GM21381 (cell line): ENCODE results near the gene SLC25A47.
"Not testable (repeated sequence)": the region's sequence is repeated elsewhere in the genome, so short reads cannot be mapped to it uniquely, and the experiment has no call there.

Source experiments
- ATAC-seq: cut with Tn5 transposase; IDR thresholded peaks from one replicate; pipeline ENCODE4 v1.9.1; 2021; ENCODE audit warnings: mild to moderate bottlenecking, moderate library complexity; ENCODE audit not compliant: unreplicated experiment

The SLC25A47 gene

DNA sequence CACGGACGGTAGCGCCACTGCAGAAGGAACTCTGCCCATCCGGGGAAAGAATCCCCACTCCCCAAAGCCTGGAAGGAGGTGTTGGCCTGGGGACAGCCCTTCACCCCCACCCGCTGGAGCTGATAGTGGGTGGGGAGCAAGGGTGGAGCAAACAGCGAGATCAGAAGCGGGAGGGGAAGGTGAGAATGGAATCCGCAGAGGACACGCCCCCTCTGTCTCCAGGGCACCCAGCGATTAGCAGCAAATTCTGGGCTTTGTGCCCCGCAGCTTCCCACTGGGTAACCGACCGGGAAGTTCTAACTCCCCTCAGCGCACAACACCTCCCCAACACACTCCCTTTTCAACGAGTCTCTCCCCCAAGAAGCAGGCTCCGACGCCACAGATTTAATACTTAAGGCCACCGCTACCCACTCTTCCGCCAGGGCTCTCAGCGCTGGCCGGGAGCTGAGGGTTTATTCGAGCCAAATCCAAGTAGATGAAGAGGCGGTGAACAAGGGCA, 18.3 kb upstream of the SLC25A47 start:
- ATAC-seq = no peak

DNA sequence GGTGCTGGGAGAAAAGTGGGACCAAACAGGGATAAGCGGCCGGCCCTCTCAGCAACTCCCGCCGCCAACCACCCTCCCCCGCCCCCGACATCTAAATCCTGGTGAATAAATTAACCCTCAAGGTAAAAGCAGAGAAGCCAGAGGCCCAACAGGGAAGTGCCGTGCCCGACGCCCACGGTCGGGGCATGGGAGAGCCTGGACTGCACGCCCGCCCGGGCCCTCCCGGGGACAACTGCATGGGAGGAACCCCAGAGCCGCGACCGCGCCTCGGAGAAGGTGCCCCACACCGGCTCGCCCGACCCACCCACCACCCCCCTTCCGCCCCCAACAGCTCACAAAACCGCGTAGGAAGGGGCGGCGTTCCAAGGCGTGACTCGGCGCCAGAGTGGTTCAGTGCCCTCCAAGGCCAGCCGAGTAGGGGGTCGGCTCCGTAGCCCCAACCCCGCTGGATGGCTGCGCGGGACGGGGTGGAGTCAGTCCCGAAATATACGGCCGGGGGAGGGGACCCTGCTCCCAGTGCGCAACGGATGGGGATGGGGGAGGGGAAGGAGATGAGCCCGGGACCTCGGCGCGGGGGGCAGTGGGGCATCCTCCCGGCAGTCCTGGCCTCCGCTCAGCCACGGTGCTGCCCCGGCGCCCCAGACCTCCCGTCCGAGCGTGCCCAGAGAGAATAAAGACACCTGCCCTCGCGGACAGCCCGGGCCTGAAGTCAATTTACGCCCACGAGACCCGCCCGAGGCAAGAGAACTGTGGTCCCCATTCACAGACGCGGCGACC, 17.6 kb upstream of the SLC25A47 start:
- no peak for ATAC-seq

DNA sequence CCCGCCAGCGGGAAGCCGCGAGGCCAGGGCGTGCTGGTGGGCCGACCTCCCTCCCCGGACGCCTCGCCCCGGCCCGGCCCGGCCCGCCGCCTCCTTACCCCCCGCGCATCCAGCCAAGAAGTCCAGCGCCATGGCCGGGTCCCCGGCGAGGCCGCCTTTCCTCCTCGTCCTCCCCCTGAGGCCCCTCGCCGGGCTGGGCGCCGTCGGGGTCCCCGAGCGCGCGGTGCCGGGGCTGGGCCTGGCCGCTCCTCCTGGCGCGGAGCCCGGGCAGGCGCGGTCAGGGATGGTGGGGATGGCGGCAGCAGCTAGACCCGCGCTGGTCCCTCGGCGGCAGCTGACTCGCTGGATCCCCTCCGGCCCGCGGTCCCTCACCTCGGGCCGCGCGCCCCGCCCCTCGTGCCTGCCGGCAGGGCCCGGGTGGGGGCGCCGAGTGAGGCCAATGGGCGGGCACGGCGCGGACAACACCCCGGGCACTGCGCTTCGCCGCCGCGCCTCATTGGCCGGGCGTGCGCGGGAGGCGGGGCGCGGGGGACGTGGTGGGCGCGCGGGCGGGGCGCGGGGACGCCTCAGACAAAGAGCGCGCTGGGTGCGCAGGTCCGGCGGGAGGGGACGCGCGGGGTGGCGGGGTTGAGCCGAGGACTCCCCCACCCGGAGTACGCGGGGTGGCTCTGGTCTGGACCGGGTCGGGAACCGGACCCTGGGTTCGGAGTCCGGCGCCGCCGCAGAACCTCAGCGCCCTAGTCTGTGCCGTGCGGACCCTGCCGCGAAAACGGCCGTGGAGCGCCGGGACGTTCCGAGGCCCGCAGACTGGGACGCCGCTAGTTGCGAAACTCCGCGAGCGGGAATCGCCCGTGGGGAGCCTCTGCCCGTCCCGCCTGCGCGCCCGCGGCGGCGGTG, 16.8 kb upstream of the SLC25A47 start, which contains the start of gene SLC25A29:
TSS of gene SLC25A29 (minus strand) at position 344 of the 897 bp plus-strand sequence. CDS start at position 132, 212 bp downstream.
- peak; percentile 87 for ATAC-seq

DNA sequence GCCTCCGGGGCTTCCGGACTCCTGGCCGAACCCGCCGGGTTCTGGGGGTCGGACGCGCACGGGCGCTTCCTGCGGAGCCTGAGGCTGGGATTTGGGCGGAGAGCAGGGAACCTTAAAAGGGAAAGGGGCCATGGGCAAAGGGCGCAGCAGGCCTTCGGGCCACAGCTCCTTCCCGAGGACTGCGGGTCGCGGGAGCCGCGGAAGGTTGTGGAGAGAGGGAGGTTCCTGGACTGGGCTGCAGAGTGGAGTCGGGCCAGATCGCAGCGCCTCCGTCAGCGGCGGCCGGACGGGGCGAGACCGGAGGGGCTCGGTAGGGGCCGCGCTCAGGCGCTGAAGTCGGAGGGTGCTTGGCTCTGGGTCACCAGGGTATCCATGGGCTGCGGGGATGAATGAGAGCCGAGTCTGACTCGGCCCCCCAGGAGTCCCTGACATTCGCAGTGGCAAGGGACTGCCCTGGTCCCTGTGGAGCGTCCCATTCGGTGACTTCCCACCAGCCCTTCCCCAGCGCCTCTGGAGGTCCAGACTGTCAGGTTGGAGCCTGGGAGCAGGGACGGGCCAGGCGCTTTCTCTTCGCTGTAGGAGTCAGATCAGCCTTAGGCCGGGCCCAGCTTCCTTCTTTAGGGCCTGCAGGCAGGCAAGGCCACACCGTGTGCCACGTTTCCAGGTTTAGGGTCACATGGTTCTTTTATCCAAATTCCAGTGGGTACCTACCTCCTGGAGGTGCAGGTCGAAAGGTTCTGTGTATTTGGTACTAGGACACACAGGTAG, 16.0 kb upstream of the SLC25A47 start:
- ATAC-seq = peak; percentile 11

DNA sequence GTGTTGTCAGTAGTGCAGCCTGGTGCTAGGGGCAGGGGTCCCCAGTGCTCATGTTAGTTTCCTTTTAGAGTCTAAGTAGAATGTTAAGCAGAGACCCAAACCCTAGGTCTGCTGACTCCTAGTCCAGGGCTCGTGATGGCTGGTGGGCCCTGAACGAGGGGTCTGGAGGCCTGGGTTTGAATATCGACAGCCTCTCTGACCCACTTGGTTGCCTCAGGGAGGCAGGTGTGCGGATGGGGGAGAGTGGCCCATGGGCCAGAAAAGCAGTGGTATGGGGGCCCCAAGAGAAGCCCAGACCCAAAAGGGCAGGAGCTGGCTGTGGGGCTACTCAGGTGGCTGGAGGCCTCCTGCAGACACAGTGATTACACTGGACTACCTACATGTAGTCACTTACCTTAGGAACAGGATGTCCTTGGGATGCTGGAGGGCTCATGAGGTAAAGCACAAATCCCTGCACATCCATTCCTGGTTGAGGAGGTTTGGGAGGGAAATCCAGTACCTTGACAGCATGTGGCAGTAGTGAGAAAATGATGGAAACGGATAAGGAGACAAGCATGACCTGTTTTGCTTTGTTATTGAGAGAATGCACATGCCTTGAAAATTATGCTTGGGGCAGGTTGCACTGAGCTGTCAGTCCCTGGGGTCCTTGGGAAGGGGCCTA, 15.2 kb upstream of the SLC25A47 start:
- ATAC-seq = no peak

DNA sequence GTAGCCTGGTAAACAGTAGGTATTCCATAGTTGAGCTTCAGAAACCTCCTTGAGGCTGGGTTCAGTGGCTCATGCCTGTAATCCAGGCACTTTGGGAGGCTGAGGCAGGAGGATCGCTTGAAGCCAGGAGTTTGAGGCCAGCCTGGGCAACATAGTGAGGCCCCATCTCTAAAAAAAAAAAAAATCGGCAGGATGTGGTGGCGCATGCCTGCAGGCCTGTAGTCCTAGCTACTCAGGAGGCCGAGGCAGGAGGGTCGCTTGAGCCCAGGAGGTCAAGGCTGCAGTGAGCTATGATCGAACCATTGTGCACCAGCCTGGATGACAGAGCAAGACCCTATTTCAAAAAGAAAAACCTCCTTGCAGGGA, 14.7 kb upstream of the SLC25A47 start:
- not testable (repeated sequence) for ATAC-seq

DNA sequence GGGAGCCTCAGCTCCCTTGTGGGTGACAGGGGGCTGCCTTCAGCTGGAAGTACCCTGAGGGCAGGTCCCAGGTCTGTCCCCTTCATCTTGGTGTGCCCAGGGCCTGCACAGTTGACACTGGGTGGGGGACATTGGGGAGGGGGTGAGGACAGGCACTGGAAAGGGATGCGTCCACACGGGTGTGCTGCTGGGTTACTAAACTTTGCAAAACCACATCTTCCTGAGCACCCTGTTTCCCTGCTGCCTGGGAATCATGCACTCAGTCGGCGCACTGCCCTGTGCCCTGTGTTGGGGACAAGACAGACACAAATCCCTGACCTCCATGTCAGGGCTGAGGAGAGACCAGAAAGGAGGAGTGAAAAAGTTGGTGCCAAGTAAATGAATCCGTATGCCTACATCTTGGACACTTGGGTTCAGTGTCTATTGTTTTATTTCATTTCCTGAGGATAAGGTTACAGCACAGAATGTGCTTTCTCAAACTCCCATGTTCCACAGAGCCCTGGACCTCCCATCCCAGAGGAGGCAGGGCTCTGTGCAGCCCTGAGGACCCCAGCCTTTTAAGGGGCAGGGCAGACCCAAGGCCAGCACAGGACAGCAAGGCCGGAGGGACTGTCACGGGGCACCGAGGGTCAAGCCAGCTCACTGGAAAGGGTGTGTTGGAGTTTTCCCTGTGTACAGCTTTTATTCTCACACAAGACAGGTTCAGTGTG, 14.0 kb upstream of the SLC25A47 start:
- no peak for ATAC-seq

DNA sequence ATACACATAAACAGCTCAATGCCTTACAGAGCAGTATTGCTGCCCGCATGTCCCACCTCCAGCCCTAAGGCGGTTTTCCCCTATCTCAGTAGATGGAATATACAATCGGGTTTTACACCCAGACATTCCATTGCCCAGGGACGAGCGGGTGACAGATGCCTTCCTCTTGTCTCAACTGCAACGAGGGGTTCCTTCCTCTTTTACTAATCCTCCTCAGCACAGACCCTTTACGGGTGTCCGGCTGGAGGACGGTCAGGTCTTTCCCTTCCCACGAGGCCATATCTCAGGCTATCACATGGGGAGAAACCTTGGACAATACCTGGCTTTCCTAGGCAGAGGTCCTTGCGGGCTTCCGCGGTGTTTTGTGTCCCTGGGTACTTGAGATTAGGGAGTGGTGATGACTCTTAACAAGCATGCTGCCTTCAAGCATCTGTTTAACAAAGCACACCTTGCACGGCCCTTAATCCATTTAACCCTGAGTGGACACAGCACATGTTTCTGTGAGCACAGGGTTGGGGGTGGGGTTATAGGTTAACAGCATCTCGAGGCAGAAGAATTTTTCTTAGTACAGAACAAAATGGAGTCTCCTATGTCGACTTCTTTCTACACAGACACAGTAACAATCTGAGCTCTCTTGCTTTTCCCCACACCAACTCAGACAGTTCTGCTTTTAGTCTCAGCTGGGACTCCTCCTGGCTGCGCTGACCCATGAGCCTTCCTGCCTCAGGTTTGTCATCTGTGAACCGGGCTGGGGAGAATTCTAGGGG, 10.8 kb upstream of the SLC25A47 start:
- ATAC-seq = not testable (repeated sequence)

DNA sequence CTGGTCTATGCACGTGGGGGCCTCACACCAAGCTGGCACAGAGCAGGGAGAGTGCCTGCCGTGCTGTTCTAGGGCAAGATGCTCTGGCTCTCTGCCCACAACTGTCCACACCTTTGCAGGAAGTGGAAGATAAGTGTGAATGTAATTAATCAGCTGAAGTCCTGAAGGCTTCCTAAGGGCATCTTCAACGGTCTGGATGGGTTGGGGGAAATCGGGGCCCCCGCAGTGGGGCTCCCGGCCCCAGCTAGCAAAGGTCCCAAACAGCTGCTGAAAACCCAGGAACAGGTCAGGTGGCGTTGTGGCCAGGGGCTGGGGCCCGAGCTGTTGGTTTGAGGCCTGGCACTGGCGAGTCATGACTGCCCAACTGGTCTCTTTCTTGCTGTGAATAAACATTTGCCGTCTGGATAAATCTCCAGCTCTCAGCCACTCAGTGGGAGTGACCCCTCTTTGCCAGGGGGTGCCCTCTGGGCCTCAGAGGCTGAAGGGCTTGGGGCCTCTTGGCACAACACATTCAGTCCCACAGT, 10.2 kb upstream of the SLC25A47 start:
- ATAC-seq = no peak

DNA sequence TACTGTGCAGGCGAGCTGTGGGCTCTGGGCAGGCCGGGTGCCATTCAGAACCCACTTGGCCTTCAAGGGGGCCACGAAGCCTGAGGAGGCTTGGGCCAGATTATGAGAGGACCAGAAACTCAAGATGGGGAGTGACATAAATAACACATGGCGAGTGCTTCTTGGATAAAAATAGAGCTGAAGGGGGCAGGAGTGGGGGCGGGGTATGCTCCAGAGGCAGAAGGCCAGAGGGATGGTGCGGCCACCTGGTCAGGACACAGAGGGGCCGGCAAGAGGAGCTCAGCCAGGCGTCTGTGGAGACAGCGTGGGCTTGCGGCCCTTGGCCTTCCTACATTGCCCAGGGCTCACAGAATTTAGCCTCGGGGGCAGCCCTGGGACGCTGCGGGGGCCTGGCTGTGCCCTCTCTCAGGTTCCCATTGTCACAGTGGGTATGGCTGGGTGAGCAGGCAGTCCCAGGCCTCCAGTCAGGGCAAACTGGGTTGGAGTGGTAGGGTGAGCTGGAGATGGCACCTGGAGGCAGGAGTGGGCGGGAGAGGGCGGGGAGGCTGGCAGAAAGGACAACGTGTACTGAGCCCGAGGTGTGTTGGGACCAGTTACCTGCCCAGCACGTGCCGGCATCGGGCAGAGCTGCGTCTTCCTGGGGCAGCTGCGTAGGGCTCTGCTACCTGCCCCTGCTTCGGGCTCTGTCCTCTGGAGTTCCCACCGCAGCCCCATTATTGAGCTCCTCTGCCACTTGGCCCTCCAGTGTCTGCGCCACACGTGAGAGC, 9.5 kb upstream of the SLC25A47 start:
- ATAC-seq = no peak

DNA sequence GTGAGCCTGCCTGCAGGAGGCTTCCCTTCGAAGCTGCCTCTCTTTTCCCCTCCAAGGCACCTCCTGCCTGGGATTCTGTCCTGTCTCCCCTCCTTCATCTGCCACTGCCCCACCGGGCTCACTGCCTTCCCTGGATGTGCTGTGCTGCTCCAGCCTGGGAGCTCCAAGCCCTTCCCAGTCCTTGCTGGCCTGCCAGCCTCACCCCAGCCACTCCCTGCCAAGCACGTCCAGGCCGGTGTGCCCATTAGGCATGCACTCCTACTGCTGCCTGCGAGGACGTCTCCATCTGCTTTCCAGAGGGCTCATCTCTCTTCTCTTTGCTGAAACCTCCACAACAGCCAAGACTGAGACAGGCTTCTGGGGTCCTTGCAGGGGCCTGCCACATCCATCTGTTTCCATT, 8.4 kb upstream of the SLC25A47 start:
- ATAC-seq = no peak

DNA sequence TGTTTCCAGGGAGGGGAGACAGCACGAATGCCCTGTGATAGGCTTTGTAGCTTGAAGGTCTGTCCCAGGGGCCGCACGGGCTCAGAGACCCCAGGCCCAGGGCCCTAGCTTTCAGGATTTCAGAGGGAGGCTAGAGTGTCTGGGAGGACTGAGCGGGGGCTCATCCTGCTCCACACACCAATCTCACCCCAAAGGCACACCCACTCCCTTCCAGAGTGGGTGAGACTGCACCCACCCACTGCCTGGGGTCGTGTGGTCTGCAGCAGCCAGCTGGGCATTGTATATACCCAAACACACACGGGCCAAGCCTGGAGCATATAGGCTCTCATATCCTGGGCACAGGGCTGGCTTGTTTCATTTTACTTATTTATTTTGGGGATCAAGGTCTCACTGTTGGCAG, 5.8 kb upstream of the SLC25A47 start:
- no peak for ATAC-seq

DNA sequence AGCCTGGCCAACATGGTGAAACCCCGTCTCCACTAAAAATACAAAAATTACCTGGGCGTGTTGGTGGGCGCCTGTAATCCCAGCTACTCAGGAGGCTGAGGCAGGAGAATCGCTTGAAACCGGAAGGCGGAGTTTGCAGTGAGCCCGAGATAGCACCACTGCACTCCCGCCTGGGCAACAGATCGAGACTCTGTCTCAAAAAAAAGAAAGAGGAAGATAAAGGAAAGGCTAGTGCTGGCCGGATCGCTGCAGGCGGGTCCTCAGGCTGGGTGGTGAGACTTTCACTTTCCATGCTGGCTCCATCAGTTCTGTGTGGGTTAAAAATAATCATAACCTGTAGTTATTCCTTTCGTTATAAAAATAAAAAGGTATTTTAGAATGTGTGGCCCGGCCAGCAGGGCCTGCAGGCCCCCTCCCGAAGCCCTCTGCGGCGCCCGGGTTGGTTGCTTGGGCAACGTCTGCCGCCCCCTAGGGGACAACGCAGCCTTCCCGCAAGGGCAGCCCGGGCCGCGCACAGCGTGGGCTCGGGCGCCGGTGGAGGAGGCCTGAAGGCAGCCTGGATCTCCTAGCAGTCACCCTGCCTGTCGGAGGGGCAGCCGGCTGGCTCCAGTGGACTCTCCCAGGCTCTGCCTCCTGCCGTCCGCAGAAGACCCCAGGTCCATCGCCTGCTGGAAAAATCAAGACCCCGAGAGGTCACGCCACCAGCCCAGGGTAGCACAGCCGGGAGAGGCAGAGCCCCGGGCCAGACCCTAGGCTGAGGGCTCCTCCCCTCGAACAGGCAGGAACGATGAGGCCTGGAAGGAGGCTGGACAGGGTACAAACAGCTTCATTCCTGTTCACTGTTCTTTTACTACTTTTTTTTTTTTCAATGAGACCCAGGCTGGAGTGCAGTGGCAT, 5.0 kb upstream of the SLC25A47 start:
- peak; percentile 92 for ATAC-seq

DNA sequence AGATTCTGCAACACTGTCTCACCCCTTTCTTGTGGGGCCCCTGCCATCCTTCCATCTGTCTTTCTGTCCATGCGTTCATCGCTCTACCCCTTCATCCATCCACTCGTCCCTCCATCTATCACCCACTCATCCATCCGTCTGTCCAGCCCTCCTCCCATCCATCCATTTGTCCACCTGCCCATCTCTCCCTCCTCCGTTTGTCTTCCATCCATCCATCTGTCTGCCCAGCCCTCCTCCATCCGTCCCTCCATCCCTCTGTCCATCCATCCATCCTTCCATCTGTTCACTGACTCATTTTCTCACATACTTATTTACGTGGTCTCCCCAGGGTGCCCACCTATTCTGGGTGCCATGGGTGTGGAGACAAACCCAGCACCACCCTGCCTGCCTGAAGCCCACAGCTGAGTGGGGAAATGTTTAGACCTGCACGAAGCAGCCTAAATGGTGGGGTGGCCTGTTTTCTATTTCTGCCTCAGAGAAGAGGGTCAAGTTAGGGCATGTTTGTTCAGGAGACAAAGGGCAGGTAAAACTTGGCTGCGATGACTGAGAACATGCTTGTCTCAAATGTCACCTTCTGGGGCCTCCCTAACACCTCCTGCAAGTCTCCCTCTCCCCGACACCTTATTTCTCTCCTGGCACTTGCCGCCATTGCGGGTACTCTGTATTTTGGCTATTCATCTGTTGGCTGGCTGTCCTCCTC, 2.8 kb upstream of the SLC25A47 start:
- ATAC-seq = no peak

DNA sequence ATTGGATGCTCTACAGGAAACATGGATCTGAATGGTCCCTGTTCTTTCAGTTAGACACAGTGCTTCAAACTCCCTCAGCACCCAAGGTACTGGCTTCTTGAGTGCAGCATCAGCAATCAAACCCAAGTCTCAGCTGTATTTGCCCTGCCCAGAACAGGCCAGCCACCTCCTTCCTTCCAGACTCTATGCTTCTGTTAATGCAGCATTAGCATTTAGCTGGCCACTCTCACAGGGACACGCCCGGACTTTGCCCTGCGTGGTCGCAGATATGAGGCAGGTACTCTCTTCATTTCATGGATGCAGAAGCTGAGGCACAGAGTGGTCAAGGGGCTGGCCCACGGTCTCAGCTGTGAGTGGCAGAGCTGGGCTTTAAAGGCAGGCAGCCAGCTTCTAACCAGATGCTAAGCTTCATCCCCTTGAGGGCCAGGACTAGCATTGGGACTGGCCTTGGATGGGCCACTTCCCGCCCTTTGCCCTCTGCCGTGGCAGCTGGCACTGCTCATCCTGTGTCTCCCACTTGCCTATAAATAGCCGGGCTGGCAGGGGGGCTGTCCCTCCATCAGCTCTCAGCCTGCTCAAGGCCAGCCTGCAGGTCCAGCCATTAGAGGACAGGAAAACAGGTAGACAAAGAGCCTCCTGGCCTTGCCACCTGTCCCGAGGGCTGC, 1.5 kb upstream of the SLC25A47 start:
- ATAC-seq = no peak
